ENCODE measurements around the gene POR.

POR gene

DNA sequence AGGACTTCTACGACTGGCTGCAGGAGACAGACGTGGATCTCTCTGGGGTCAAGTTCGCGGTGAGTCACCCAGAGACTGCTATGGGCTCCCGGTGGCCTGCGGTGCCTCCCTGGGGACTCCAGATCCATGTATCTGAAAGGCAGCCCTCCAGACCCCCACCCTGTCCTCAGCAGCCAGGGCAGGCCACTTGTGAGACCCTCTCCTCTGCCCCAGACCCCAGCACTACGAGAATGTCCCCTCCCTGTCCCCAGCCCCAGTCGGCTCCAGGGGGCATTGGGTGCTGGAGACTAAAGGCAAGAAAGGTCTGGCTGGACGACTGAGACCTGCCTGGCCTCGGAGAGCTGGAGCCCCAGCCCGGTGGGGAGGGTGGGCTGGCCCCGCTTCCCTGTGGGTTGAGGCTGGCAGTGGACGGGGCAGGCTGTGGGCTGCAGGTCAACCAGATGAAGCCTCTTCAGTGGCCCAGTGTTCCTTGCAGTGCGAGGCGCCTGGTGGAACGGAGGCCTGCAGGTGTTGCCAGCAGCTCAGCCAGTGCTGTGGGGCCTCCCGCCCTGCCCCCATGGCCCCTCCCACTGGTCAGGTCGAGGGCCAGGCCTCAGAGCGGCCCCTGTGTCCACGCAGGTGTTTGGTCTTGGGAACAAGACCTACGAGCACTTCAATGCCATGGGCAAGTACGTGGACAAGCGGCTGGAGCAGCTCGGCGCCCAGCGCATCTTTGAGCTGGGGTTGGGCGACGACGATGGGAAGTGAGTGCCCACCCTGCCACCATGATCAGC, 65.7 kb downstream of the POR start:
- DNase-seq, result no peak

- DNase-seq, result no peak
Observed at GRCh38 chr7:75981203-75981452, 66.2 kb downstream of the POR start.

- DNase-seq, result no peak
Observed at GRCh38 chr7:75981453-75982305, 66.7 kb downstream of the POR start.

DNA sequence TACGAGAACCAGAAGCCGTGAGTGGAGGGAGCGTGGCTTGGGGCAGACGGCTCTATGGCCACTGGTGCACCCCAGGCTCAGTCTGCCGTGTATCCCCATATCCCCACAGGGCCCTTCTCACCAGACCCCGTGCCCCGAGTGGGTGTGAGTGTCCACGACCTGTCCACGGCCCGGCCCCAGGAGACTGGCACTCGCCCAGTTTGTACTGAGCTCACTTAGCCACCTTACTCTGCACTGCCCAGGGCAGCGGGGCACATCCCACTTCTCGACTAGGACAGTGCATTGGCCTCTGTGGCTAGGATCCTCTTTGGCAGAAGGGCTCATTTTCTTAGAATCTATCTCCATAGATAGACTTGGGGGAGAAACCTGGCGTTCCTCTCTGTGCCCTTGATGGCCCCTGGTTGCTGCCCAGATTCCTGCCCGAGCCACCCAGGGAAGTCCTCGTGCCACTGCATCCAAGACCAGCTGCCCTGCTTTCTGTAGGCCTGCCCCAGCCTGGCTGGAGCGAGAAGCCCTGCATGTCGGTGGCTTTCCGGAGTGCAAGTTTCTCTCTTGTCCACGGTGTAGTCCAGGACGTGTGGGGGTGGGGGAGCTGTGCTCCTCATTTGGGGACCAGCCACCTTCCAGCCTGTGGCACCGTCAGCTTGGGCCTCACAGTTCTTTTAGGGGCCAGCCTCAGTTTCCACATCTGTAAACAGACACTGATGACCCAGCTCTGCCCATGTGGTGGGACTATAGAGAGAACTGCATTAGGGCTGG, 67.5 kb downstream of the POR start:
- no peak for DNase-seq

- DNase-seq, result no peak
Observed at GRCh38 chr7:75983471-75984129, 68.6 kb downstream of the POR start.

GRCh38 chr7:75984130-75985008, 69.4 kb downstream of the POR start:
- no peak for DNase-seq

- no peak for DNase-seq
Observed at GRCh38 chr7:75985009-75985517, 70.1 kb downstream of the POR start.

DNA sequence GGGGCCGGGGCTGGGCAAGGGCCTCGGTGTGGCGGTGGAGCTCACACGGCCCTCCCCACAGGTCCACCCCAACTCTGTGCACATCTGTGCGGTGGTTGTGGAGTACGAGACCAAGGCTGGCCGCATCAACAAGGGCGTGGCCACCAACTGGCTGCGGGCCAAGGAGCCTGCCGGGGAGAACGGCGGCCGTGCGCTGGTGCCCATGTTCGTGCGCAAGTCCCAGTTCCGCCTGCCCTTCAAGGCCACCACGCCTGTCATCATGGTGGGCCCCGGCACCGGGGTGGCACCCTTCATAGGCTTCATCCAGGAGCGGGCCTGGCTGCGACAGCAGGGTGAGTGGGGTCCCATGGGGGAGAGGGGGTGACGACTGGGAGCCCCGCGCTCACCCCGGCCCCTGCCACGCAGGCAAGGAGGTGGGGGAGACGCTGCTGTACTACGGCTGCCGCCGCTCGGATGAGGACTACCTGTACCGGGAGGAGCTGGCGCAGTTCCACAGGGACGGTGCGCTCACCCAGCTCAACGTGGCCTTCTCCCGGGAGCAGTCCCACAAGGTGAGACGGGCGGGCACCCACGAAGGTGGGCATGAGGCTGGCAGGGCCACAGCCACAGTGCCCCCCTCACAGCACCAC, 70.7 kb downstream of the POR start:
- DNase-seq, result no peak

- DNase-seq, result no peak
Observed at GRCh38 chr7:75986147-75986781, 71.3 kb downstream of the POR start.

- no peak for DNase-seq
Observed at GRCh38 chr7:75987026-75987804, 72.3 kb downstream of the POR start.

GRCh38 chr7:75987805-75988567, 73.0 kb downstream of the POR start:
- DNase-seq, result no peak

DNA sequence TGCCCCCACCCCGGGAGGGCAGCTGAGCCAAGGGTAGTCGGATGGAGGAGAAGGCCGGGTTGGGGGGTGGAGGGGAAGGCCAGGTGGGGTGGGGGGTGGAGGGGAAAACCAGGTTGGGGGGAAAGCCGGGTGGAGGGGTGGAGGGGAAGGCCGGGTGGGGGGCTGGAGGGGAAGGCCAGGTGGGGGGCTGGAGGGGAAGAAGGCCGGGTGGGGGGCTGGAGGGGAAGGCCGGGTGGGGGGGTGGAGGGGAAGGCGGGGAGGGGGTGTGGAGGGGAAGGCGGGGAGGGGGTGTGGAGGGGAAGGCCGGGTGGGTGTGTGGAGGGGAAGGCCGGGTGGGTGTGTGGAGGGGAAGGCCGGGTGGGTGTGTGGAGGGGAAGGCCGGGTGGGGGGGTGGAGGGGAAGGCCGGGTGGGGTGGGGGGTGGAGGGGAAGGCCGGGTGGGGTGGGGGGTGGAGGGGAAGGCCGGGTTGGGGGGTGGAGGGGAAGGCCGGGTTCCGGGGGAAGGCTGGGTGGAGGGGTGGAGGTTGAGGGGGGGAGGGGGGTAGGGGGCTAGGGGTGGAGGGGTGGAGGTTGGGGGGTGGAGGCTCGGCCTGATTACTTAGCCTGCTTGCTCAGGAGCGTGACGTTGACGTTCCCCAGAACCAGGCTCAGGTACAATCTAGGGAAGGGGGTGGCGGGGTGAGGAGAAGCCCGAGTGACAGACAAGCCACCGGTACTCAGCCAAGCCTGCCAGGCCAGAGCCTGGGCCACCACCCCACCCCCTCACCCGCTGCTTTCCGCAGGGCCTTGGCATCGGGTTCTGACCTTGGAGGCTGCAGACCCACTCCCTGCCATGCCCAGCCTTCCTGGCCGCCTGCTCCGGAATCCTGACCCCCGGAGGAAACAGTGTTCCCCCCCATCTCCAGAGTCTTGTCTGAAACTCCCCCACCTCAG, 73.9 kb downstream of the POR start:
- DNase-seq, result no peak

DNA sequence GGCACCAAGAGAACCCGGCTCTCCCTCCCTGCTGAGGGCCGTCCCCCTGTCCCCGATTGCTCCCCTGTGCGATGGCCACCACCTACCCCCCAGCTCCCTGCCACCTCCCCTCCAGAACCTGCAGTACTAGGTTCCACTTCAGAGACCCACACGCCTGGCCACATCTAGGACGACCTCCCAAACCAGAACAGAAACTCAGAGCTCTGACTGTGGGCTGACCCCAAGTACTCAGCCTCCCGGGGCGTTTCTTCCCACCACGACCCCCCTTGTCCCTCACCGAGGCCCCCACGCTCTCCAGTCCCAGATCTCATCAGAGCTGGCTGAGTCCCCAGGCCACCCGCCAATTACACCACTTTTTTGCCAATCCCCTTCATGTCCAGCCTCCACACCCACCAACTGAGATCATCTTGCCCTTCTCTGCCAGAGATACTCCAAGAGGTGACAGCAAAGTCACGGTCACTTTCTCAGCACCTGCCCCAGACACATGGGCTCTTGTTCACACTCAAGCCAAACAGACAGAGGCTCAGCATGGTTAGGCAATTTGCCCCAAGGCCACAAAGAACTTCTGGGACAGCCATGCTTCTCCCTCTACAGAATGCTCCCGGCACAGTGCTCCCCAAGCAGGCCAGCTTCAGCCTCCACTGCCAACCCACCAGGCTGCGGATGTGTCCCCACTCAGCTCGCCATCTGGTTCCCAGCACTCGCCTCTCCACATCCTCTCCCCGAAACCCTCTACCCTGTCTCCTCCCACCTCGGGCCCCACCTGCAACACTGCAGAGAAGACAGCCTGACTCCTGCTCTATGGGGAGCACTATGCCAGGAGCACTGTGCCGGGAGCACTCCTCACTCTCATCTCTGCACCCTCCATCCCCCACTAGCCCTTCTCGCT, 74.8 kb downstream of the POR start:
- no peak for DNase-seq

DNA sequence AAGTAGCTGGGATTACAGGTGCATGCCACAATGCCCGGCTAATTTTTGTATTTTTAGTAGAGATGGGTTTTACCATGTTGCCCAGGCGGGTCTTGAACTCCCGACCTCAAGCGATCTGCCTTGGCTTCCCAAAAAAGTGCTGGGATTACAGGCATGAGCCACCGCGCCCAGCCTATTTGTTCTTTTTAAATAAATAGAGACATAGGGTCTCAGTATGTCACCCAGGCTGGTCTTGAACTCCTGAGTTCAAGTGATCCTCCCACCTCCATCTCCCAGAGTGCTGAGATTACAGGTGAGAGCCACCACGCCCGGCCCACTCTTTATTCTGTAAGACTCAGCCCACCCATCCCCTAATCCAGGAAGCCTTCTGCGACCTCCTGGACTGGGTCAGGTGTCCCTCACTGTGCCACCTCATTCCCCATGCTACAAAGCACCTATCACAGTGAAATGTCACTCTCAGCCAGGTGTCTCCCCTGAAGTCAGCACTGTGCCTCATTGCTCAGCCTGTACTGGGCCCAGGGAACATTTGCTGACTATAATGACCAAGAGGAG, 76.7 kb downstream of the POR start:
- no peak for DNase-seq

DNA sequence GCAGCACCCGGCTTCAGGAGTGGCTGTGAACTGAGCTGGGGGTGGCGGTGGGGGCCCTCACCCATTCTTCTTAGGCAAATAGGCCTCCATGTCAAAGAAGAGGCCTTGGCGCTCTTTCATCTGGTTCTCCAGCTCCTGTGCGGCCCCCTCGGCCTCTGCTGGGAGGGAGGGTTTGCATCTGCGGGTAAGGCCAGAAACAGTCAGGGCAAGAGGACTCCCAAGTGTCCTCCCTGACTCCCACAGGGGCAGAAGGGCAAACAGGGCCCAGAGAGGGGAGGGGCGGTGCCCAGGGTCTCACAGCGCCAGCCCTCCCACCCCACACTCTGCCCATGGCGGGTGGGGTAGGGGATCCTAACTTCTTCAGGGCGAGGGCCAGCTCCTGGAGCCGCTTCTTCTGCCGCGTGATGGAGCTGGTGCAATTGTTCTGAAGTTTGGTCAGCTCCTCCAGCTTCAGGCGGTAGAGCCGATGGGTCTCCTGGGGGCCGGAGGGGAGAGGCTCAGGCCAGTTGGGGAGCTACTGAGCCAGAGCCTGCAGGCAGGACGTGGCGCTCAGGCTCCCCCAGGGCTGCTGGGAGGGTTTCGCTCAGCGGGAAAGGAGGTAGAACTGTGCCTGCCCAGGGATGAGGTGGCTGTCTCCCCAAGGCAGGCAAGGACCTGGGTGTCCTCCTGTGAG, 77.3 kb downstream of the POR start:
- no peak for DNase-seq

- no peak for DNase-seq
Observed at GRCh38 chr7:75993689-75994387, 78.9 kb downstream of the POR start.

All from NCI-H1048 (cell line).